Testis (tissue), 2 donors: ENCODE measurements around the gene PLEKHS1.

Source experiments
- CTCF ChIP-seq, 3 experiments: fragments of 450-650 bp in 2 of 3; fragments of 200-600 bp in 1 of 3; sonication (generic) in 1 of 3; IDR thresholded peaks; one replicate each; pipeline ENCODE4 v1.5.1; 2016 to 2019; ENCODE audit warnings: antibody characterized with exemption in 3 of 3, mild to moderate bottlenecking in 2 of 3, moderate library complexity in 1 of 3
- POLR2A ChIP-seq: fragments of 450-650 bp; IDR thresholded peaks from one replicate; pipeline ENCODE4 v1.6.1; 2017; ENCODE audit warnings: antibody characterized with exemption, mild to moderate bottlenecking, moderate library complexity

GRCh38 chr10:113718969-113719822 lies 32.3 kb upstream of the PLEKHS1 start:
- TF ChIP-seq CTCF (IDR thresholded peaks at IDR 0.05) (no peak), POLR2A (no peak)
